Measurements from ENCODE around the gene SNAI1.
"Not testable (repeated sequence)": the region's sequence is repeated elsewhere in the genome, so short reads cannot be mapped to it uniquely, and the experiment has no call there.

DNA sequence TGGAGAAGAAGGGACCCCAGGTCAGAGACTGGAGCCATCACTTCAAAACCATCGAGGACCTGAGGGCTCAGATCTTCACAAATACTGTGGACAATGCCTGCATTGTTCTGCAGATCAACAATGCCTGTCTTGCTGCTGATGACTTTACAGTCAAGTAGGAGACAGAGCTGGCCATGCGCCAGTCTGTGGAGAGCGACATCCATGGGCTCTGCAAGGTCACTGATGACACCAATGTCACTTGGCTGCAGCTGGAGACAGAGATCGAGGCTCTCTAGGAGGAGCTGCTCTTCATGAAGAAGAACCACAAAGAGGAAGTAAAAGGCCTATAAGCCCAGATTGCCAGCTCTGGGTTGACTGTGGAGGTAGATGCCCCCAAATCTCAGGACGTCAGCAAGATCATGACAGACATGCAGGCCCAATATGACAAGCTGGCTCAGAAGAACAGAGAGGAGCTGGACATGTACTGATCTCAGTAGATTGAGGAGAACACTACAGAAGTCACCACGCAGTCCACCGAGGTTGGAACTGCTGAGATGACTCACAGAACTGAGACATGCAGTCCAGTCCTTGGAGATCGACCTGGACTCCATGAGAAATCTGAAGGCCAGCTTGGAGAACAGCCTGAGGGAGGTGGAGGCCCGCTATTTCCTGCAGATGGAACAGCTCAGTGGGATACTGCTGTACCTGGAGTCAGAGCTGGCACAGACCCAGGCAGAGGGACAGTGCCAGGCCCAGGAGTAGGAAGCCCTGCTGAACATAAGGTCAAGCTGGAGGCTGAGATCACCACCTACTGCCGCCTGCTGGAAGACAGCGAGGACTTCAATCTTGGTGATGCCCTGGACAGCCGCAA lies 25.5 kb upstream of the SNAI1 start:
- TF ChIP-seq, protein P1, sequence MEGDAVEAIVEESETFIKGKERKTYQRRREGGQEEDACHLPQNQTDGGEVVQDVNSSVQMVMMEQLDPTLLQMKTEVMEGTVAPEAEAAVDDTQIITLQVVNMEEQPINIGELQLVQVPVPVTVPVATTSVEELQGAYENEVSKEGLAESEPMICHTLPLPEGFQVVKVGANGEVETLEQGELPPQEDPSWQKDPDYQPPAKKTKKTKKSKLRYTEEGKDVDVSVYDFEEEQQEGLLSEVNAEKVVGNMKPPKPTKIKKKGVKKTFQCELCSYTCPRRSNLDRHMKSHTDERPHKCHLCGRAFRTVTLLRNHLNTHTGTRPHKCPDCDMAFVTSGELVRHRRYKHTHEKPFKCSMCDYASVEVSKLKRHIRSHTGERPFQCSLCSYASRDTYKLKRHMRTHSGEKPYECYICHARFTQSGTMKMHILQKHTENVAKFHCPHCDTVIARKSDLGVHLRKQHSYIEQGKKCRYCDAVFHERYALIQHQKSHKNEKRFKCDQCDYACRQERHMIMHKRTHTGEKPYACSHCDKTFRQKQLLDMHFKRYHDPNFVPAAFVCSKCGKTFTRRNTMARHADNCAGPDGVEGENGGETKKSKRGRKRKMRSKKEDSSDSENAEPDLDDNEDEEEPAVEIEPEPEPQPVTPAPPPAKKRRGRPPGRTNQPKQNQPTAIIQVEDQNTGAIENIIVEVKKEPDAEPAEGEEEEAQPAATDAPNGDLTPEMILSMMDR (IDR thresholded peaks at IDR 0.05) = not testable (repeated sequence)
- not testable (repeated sequence) for TF ChIP-seq POLR2AphosphoS5, POLR2A (IDR thresholded peaks at IDR 0.05)
